BE2C (cell line): Measurements from ENCODE around the gene HOXC5.

Experiments
- DNase-seq: peaks from one replicate; pipeline ENCODE4 v3.0.0-alpha.2; 2020
- H3K27me3 ChIP-seq: fragments of 250-450 bp; sonication (Bioruptor Pico); 2 replicates; pipeline ENCODE4 v1.5.1; 2020; ENCODE audit warnings: mild to moderate bottlenecking
- H3K36me3 ChIP-seq: fragments of 250-450 bp; sonication (Bioruptor Pico); 2 replicates; pipeline ENCODE4 v1.5.1; 2020; ENCODE audit warnings: mild to moderate bottlenecking
- H3K4me1 ChIP-seq: fragments of 250-450 bp; sonication (Bioruptor Pico); 2 replicates; pipeline ENCODE4 v1.5.1; 2020
- H3K4me3 ChIP-seq: 2 replicates; pipeline ENCODE4 v1.5.1; 2011; ENCODE audit warnings: low read depth, low read length
- H3K9me3 ChIP-seq: fragments of 250-450 bp; sonication (Bioruptor Pico); 2 replicates; pipeline ENCODE4 v1.5.1; 2020
- TF ChIP-seq, protein P1 (sequence below): IDR thresholded peaks from 2 replicates; pipeline ENCODE4 v1.5.1; 2012; ENCODE audit warnings: mild to moderate bottlenecking, low read depth, low read length

Gene HOXC5

DNA sequence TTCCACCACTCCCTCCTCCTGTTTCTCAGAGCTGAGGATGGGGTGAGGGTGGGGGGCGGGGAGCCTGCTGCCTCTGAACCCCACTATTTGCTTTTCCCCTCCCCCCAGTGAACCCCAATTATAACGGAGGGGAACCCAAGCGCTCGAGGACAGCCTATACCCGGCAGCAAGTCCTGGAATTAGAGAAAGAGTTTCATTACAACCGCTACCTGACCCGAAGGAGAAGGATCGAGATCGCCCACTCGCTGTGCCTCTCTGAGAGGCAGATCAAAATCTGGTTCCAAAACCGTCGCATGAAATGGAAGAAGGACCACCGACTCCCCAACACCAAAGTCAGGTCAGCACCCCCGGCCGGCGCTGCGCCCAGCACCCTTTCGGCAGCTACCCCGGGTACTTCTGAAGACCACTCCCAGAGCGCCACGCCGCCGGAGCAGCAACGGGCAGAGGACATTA, 21.9 kb downstream of the HOXC5 start:
- Histone ChIP-seq H3K4me3 (peak overlapping the region; percentile 80), H3K9me3 (no peaks in the 10 kb centered on the region), H3K36me3 (peaks cover 11% of the 10 kb centered on the region), H3K27me3 (no peaks in the 10 kb centered on the region), H3K4me1 (peaks cover 15% of the 10 kb centered on the region)
- TF ChIP-seq, protein P1, sequence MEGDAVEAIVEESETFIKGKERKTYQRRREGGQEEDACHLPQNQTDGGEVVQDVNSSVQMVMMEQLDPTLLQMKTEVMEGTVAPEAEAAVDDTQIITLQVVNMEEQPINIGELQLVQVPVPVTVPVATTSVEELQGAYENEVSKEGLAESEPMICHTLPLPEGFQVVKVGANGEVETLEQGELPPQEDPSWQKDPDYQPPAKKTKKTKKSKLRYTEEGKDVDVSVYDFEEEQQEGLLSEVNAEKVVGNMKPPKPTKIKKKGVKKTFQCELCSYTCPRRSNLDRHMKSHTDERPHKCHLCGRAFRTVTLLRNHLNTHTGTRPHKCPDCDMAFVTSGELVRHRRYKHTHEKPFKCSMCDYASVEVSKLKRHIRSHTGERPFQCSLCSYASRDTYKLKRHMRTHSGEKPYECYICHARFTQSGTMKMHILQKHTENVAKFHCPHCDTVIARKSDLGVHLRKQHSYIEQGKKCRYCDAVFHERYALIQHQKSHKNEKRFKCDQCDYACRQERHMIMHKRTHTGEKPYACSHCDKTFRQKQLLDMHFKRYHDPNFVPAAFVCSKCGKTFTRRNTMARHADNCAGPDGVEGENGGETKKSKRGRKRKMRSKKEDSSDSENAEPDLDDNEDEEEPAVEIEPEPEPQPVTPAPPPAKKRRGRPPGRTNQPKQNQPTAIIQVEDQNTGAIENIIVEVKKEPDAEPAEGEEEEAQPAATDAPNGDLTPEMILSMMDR, result no peak
- DNase-seq, result no peak

DNA sequence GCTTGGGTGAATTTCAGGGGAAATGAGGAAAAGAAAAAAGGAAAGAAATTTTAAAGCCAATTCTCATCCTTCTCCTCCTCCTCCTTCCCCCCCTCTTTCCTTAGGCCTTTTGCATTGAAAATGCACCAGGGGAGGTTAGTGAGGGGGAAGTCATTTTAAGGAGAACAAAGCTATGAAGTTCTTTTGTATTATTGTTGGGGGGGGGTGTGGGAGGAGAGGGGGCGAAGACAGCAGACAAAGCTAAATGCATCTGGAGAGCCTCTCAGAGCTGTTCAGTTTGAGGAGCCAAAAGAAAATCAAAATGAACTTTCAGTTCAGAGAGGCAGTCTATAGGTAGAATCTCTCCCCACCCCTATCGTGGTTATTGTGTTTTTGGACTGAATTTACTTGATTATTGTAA, 22.7 kb downstream of the HOXC5 start:
- peaks cover 15% of the 10 kb centered on the region for H3K4me1 ChIP-seq
- H3K9me3 ChIP-seq, result no peaks in the 10 kb centered on the region
- no peak for DNase-seq
- peak overlapping the region; percentile 80 for H3K4me3 ChIP-seq
- TF ChIP-seq, protein P1, result no peak
- H3K36me3 ChIP-seq, result peaks cover 11% of the 10 kb centered on the region
- H3K27me3 ChIP-seq, result no peaks in the 10 kb centered on the region

GRCh38 chr12:54056110-54056509, 23.3 kb downstream of the HOXC5 start:
- DNase-seq, result no peak
- TF ChIP-seq, protein P1, result no peak
- H3K36me3 ChIP-seq, result peaks cover 11% of the 10 kb centered on the region
- H3K27me3 ChIP-seq, result no peaks in the 10 kb centered on the region
- peak overlapping the region; percentile 80 for H3K4me3 ChIP-seq
- H3K4me1 ChIP-seq, result peaks cover 15% of the 10 kb centered on the region
- no peaks in the 10 kb centered on the region for H3K9me3 ChIP-seq

GRCh38 chr12:54058128-54058768, 25.4 kb downstream of the HOXC5 start:
- H3K27me3 ChIP-seq, result no peaks in the 10 kb centered on the region

GRCh38 chr12:54059668-54060067, 26.8 kb downstream of the HOXC5 start:
- TF ChIP-seq, protein P1, result no peak
- Histone ChIP-seq H3K4me1 (no peaks in the 10 kb centered on the region; the same call in 1 of the 2 replicates), H3K27me3 (no peaks in the 10 kb centered on the region), H3K36me3 (peaks cover 11% of the 10 kb centered on the region), H3K9me3 (no peaks in the 10 kb centered on the region), H3K4me3 (no peak overlapping the region)
- no peak for DNase-seq

More at GRCh38 chr12:54058128-54058768, 25.4 kb downstream of the HOXC5 start:
- Histone ChIP-seq H3K4me3 (no peak overlapping the region), H3K36me3 (peaks cover 11% of the 10 kb centered on the region), H3K9me3 (no peaks in the 10 kb centered on the region), H3K4me1 (no peaks in the 10 kb centered on the region; the same call in 1 of the 2 replicates)
- DNase-seq, result no peak
- TF ChIP-seq, protein P1, result no peak

GRCh38 chr12:54060174-54060974, 27.5 kb downstream of the HOXC5 start:
- H3K4me1 ChIP-seq, result no peaks in the 10 kb centered on the region; the same call in 1 of the 2 replicates
- no peak for DNase-seq
- TF ChIP-seq, protein P1, result no peak

More at GRCh38 chr12:54060174-54060974, 27.5 kb downstream of the HOXC5 start:
- no peak overlapping the region for H3K4me3 ChIP-seq
- H3K9me3 ChIP-seq, result no peaks in the 10 kb centered on the region
- H3K36me3 ChIP-seq, result peaks cover 11% of the 10 kb centered on the region
- no peaks in the 10 kb centered on the region for H3K27me3 ChIP-seq
